Measurements from ENCODE around the gene DCPS. TPM values are rescaled to one million over a fixed set of nuclear protein-coding genes. Genes with fewer than 3 reads are reported as not detected.
"Not testable (repeated sequence)": the region's sequence is repeated elsewhere in the genome, so short reads cannot be mapped to it uniquely, and the experiment has no call there.

Gene DCPS
- total RNA-seq, 1 experiment from 2014 or later = 25.6 TPM

- BruUV-seq (replicated peaks) = no TSS peak
- intact Hi-C loops (cut with micrococcal nuclease) = no loop called here
- no peaks in the 10 kb centered on the region for H4K20me1 ChIP-seq (ENCODE audit: insufficient read depth)
- H3K4me3 ChIP-seq (replicated peaks in 1 of 2; ENCODE audit: low read depth in 1 of 2, low read length in 2 of 2) = no peak overlapping the region
- H3K9ac ChIP-seq (ENCODE audit: low read length) = no peak overlapping the region
- H3K9me3 ChIP-seq (ENCODE audit: control insufficient read depth in 1 of 2, insufficient read depth in 1 of 2, low read depth in 1 of 2, low read length in 2 of 2) = no peaks in the 10 kb centered on the region
- no peak for DNase-seq (ENCODE audit: low read depth, low spot score)
- H2AFZ ChIP-seq (ENCODE audit: low read depth, low read length, poor library complexity, severe bottlenecking) = no peak overlapping the region
- no peaks in the 10 kb centered on the region for H3K9me2 ChIP-seq (ENCODE audit: insufficient read depth)
- ATAC-seq = no peak
- no peak overlapping the region for H3K4me2 ChIP-seq (ENCODE audit: low read length)
- CTCF ChIA-PET = no interaction called here
- H3K79me2 ChIP-seq (ENCODE audit: insufficient read depth, low read length) = no peaks in the 10 kb centered on the region
- POLR2A ChIA-PET = no interaction called here
- H3K27me3 ChIP-seq (ENCODE audit: insufficient read depth, low read length) = no peaks in the 10 kb centered on the region
- peaks cover 0 to 10% of the 10 kb centered on the region in 2 experiments; a peak in 2 of 4 replicates for H3K4me1 ChIP-seq (ENCODE audit: control insufficient read depth in 1 of 2, insufficient read depth in 2 of 2, low read length in 2 of 2)
- no peaks in the 10 kb centered on the region for H3K36me3 ChIP-seq (ENCODE audit: control insufficient read depth in 1 of 2, insufficient read depth in 2 of 2, low read length in 2 of 2)
- TF ChIP-seq RAD21 (IDR thresholded peaks at IDR 0.05; ENCODE audit: low read depth) = no peak
- TF ChIP-seq SRF (IDR thresholded peaks at IDR 0.05; ENCODE audit: low read depth) = no peak
- no peak for TF ChIP-seq TCF7L2 (IDR thresholded peaks at IDR 0.05; ENCODE audit: borderline replicate concordance, extremely low read depth, insufficient read depth, insufficient read length)
- no peak for TF ChIP-seq POLR2AphosphoS5 (IDR thresholded peaks at IDR 0.05; ENCODE audit: low read depth, low read length)
- TF ChIP-seq EZH2phosphoT487 (IDR thresholded peaks at IDR 0.05; ENCODE audit: borderline replicate concordance) = no peak
- no peak for TF ChIP-seq CBX3 (IDR thresholded peaks at IDR 0.05; ENCODE audit: low read depth)
- H3K27ac ChIP-seq (ENCODE audit: low read depth, low read length) = no peak overlapping the region
- RAD21 ChIA-PET (ENCODE audit: low non-redundant PET in 1 of 2, low total read pairs in 2 of 2, uncharacterized antibody in 2 of 2, unreplicated experiment in 2 of 2) = no interaction called here
Observed at GRCh38 chr11:126371595-126371994, 67.7 kb downstream of the DCPS start.

GRCh38 chr11:126373389-126374066, 69.7 kb downstream of the DCPS start:
- H4K20me1 ChIP-seq (ENCODE audit: insufficient read depth); POLR2A ChIA-PET; RAD21 ChIA-PET (ENCODE audit: low non-redundant PET in 1 of 2, low total read pairs in 2 of 2, uncharacterized antibody in 2 of 2, unreplicated experiment in 2 of 2); BruUV-seq (replicated peaks); DNase-seq (ENCODE audit: low read depth, low spot score); H3K27ac ChIP-seq (ENCODE audit: low read depth, low read length); ATAC-seq; CTCF ChIA-PET; H3K4me1 ChIP-seq (ENCODE audit: control insufficient read depth in 1 of 2, insufficient read depth in 2 of 2, low read length in 2 of 2); H2AFZ ChIP-seq (ENCODE audit: low read depth, low read length, poor library complexity, severe bottlenecking); H3K9ac ChIP-seq (ENCODE audit: low read length); H3K9me3 ChIP-seq (ENCODE audit: control insufficient read depth in 1 of 2, insufficient read depth in 1 of 2, low read depth in 1 of 2, low read length in 2 of 2); H3K27me3 ChIP-seq (ENCODE audit: insufficient read depth, low read length); H3K4me2 ChIP-seq (ENCODE audit: low read length); H3K9me2 ChIP-seq (ENCODE audit: insufficient read depth); H3K36me3 ChIP-seq (ENCODE audit: control insufficient read depth in 1 of 2, insufficient read depth in 2 of 2, low read length in 2 of 2); H3K79me2 ChIP-seq (ENCODE audit: insufficient read depth, low read length); intact Hi-C loops (cut with micrococcal nuclease); H3K4me3 ChIP-seq (replicated peaks in 1 of 2; ENCODE audit: low read depth in 1 of 2, low read length in 2 of 2): not testable (repeated sequence)

GRCh38 chr11:126374562-126375300, 70.9 kb downstream of the DCPS start:
- H3K79me2 ChIP-seq (ENCODE audit: insufficient read depth, low read length); H3K9me3 ChIP-seq (ENCODE audit: control insufficient read depth in 1 of 2, insufficient read depth in 1 of 2, low read depth in 1 of 2, low read length in 2 of 2); RAD21 ChIA-PET (ENCODE audit: low non-redundant PET in 1 of 2, low total read pairs in 2 of 2, uncharacterized antibody in 2 of 2, unreplicated experiment in 2 of 2); CTCF ChIA-PET; H3K4me3 ChIP-seq (replicated peaks in 1 of 2; ENCODE audit: low read depth in 1 of 2, low read length in 2 of 2); H3K27ac ChIP-seq (ENCODE audit: low read depth, low read length); H3K9ac ChIP-seq (ENCODE audit: low read length); H4K20me1 ChIP-seq (ENCODE audit: insufficient read depth); H3K27me3 ChIP-seq (ENCODE audit: insufficient read depth, low read length); intact Hi-C loops (cut with micrococcal nuclease); DNase-seq (ENCODE audit: low read depth, low spot score); POLR2A ChIA-PET; H2AFZ ChIP-seq (ENCODE audit: low read depth, low read length, poor library complexity, severe bottlenecking); BruUV-seq (replicated peaks); H3K4me2 ChIP-seq (ENCODE audit: low read length); H3K36me3 ChIP-seq (ENCODE audit: control insufficient read depth in 1 of 2, insufficient read depth in 2 of 2, low read length in 2 of 2); H3K4me1 ChIP-seq (ENCODE audit: control insufficient read depth in 1 of 2, insufficient read depth in 2 of 2, low read length in 2 of 2); H3K9me2 ChIP-seq (ENCODE audit: insufficient read depth); ATAC-seq: not testable (repeated sequence)
